GM12878 (cell line): ENCODE measurements around the gene ZNF800. TPM values are rescaled to one million over a fixed set of nuclear protein-coding genes. Genes with fewer than 3 reads are reported as not detected.

ENCODE experiments used
- ATF7 ChIP-seq: fragments of 450-650 bp; IDR thresholded peaks from 2 replicates; pipeline ENCODE4 v1.6.1; 2016; ENCODE audit warnings: low read depth, mild to moderate bottlenecking
- BCL3 ChIP-seq: IDR thresholded peaks from 2 replicates; pipeline ENCODE4 v1.6.1; 2011; ENCODE audit warnings: borderline replicate concordance, low read depth, mild to moderate bottlenecking, moderate library complexity, low read length; ENCODE audit not compliant: insufficient read depth, poor library complexity, severe bottlenecking
- BHLHE40 ChIP-seq, 2 experiments: fragments of 450-650 bp in 1 of 2; IDR thresholded peaks; 2 replicates each; pipeline ENCODE4 v1.6.1; 2011 to 2017; ENCODE audit warnings: low read depth in 2 of 2, borderline replicate concordance in 1 of 2, improper control_type of control experiment in 1 of 2, low read length in 1 of 2, mild to moderate bottlenecking in 1 of 2
- CHD2 ChIP-seq: IDR thresholded peaks from 2 replicates; pipeline ENCODE4 v1.6.1; 2011; ENCODE audit warnings: low read depth, low read length, improper control_type of control experiment, borderline replicate concordance
- CREB1 ChIP-seq: IDR thresholded peaks from 2 replicates; pipeline ENCODE4 v1.6.1; 2012; ENCODE audit warnings: low read depth, mild to moderate bottlenecking, inconsistent platforms
- E2F4 ChIP-seq: IDR thresholded peaks from 2 replicates; pipeline ENCODE4 v1.6.1; 2012; ENCODE audit warnings: low read depth, low read length, improper control_type of control experiment
- ESRRA ChIP-seq: IDR thresholded peaks from 2 replicates; pipeline ENCODE4 v1.6.1; 2012; ENCODE audit warnings: mild to moderate bottlenecking, low read length, improper control_type of control experiment
- HSF1 ChIP-seq: fragments of 150-350 bp; IDR thresholded peaks from 2 replicates; pipeline ENCODE4 v1.6.1; 2014; ENCODE audit warnings: mild to moderate bottlenecking, low read depth, low read length
- MYB ChIP-seq: fragments of 150-350 bp; IDR thresholded peaks from 2 replicates; pipeline ENCODE4 v1.6.1; 2014; ENCODE audit warnings: mild to moderate bottlenecking, low read depth, low read length, borderline replicate concordance
- MYC ChIP-seq: IDR thresholded peaks from 2 replicates; pipeline ENCODE4 v1.6.1; 2011; ENCODE audit warnings: mild to moderate bottlenecking, low read length, moderate library complexity, inconsistent platforms; ENCODE audit not compliant: insufficient read depth, insufficient replicate concordance, insufficient read length, severe bottlenecking
- NFXL1 ChIP-seq: fragments of 450-650 bp; IDR thresholded peaks from 2 replicates; pipeline ENCODE4 v1.6.1; 2017; ENCODE audit warnings: antibody characterized with exemption, mild to moderate bottlenecking, borderline replicate concordance
- NFYB ChIP-seq: IDR thresholded peaks from 2 replicates; pipeline ENCODE4 v1.6.1; 2011; ENCODE audit warnings: low read depth, mild to moderate bottlenecking, low read length, improper control_type of control experiment, moderate library complexity; ENCODE audit not compliant: insufficient read depth
- NKRF ChIP-seq: fragments of 450-650 bp; conservative IDR thresholded peaks from 2 replicates; pipeline ENCODE4 v1.6.1; 2017; ENCODE audit warnings: mild to moderate bottlenecking, moderate library complexity
- NRF1 ChIP-seq: conservative IDR thresholded peaks from 2 replicates; pipeline ENCODE4 v1.6.1; 2011; ENCODE audit warnings: mild to moderate bottlenecking, low read depth, low read length, improper control_type of control experiment
- POLR2A ChIP-seq: IDR thresholded peaks from 2 replicates; pipeline ENCODE4 v1.6.1; 2011; ENCODE audit warnings: low read depth, mild to moderate bottlenecking, low read length
- RUNX3 ChIP-seq: IDR thresholded peaks from 2 replicates; pipeline ENCODE4 v1.6.1; 2012; ENCODE audit warnings: low read length, inconsistent platforms
- SMARCA5 ChIP-seq: fragments of 450-650 bp; IDR thresholded peaks from 2 replicates; pipeline ENCODE4 v1.6.1; 2017; ENCODE audit warnings: mild to moderate bottlenecking
- SMC3 ChIP-seq: IDR thresholded peaks from 2 replicates; pipeline ENCODE4 v1.6.1; 2011; ENCODE audit warnings: low read length, improper control_type of control experiment, borderline replicate concordance
- SP1 ChIP-seq: IDR thresholded peaks from one replicate; pipeline ENCODE4 v1.6.1; 2011; ENCODE audit warnings: low read depth, low read length
- SPI1 ChIP-seq: IDR thresholded peaks from 2 replicates; pipeline ENCODE4 v1.6.1; 2011; ENCODE audit warnings: low read depth, mild to moderate bottlenecking, low read length, moderate library complexity, borderline replicate concordance; ENCODE audit not compliant: insufficient read depth
- STAT1 ChIP-seq: fragments of 450-650 bp; conservative IDR thresholded peaks from 2 replicates; pipeline ENCODE4 v1.6.1; 2014; ENCODE audit warnings: antibody characterized with exemption, mild to moderate bottlenecking
- TAF1 ChIP-seq: IDR thresholded peaks from 2 replicates; pipeline ENCODE4 v1.6.1; 2011; ENCODE audit warnings: mild to moderate bottlenecking, low read depth, low read length, borderline replicate concordance
- TBL1XR1 ChIP-seq: IDR thresholded peaks from 2 replicates; pipeline ENCODE4 v1.6.1; 2012; ENCODE audit warnings: low read depth, low read length, improper control_type of control experiment
- TCF12 ChIP-seq: IDR thresholded peaks from 2 replicates; pipeline ENCODE4 v1.6.1; 2011; ENCODE audit warnings: low read depth, mild to moderate bottlenecking, low read length
- TCF3 ChIP-seq: IDR thresholded peaks from 2 replicates; pipeline ENCODE4 v1.6.1; 2012; ENCODE audit warnings: low read depth, mild to moderate bottlenecking, low read length, borderline replicate concordance; ENCODE audit not compliant: insufficient read depth
- TCF7 ChIP-seq: IDR thresholded peaks from 2 replicates; pipeline ENCODE4 v1.6.1; 2014; ENCODE audit warnings: antibody characterized with exemption, borderline replicate concordance
- YY1 ChIP-seq: IDR thresholded peaks from 2 replicates; pipeline ENCODE4 v1.6.1; 2011; ENCODE audit warnings: low read depth, mild to moderate bottlenecking, low read length
- polyA plus RNA-seq, 11 experiments: library from polyadenylated mRNA; depleted of rRNA in 4 of 11; unstranded in 6 of 11; stranded (reverse) in 5 of 11; fragments of >200 nt; fragmentation: Nextera tagmentation in 4 of 11; fragmentation: Illumina TruSeq in 1 of 11; extraction: Ambion mirVana in 4 of 11; extraction: Trizol in 1 of 11; gene quantifications; 1 replicate in 1 of 11; 2 replicates in 10 of 11; pipeline versions ENCODE4 v1.2.1 to v1.2.3, GENCODE V29; 2011 to 2016; ENCODE audit warnings: inconsistent platforms in 2 of 11, missing spikeins in 2 of 11, low read depth in 1 of 11
- total RNA-seq, 4 experiments: library from RNA; depleted of rRNA in 3 of 4; stranded (reverse); fragments of >200 nt in 3 of 4; fragmentation: Illumina TruSeq in 1 of 4; extraction: Trizol in 1 of 4; gene quantifications; 2 replicates each; pipeline versions ENCODE4 v1.2.1 to v1.2.3, GENCODE V29; 2013 to 2021

The ZNF800 gene
- total and polyA plus RNA-seq, 10 of the 15 experiments (the other 5 are each of a cell fraction or from before 2014, with no cell fraction given): 6.8 to 33.9 (median 23.8) TPM

- no peak for TF ChIP-seq E2F4
- TF ChIP-seq NKRF: peak; percentile 28; the same call in 1 of the 2 replicates
- no peak for TF ChIP-seq STAT1
- no peak for TF ChIP-seq NFYB
- TF ChIP-seq NFXL1: no peak
- TF ChIP-seq SPI1: no peak
- peak in 1 of 2 experiments; percentile 36; a peak in 1 of 4 replicates for TF ChIP-seq BHLHE40 (IDR thresholded peaks at IDR 0.05; ENCODE audit: borderline replicate concordance in 1 of 2, low read depth in 2 of 2, low read length in 1 of 2)
- no peak for TF ChIP-seq TCF7
- TF ChIP-seq MYB: no peak
- peak; percentile 91 for TF ChIP-seq POLR2A
- no peak for TF ChIP-seq MYC
- peak; percentile 22; the same call in 1 of the 2 replicates for TF ChIP-seq TCF3
- TF ChIP-seq CHD2: peak; percentile 84
- no peak for TF ChIP-seq SMC3
- no peak for TF ChIP-seq ATF7
- TF ChIP-seq BCL3: no peak
- TF ChIP-seq TAF1: peak; percentile 37; the same call in 1 of the 2 replicates
- 0 out of 2 replicates have a peak, but pooled peaks have one; percentile 25 for TF ChIP-seq TCF12
- TF ChIP-seq SMARCA5: no peak
- peak; percentile 44; the same call in 1 of the 2 replicates for TF ChIP-seq YY1
- peak; percentile 70 for TF ChIP-seq RUNX3
- TF ChIP-seq NRF1: no peak
- no peak for TF ChIP-seq SP1
- no peak for TF ChIP-seq TBL1XR1
- TF ChIP-seq HSF1: no peak
- no peak for TF ChIP-seq ESRRA
- TF ChIP-seq CREB1: peak; percentile 60; the same call in 1 of the 2 replicates
These were observed 334 bp downstream of the ZNF800 start (continued) for GRCh38 chr7:127392182-127392565.
